Memory B cell (primary cell): Measurements from ENCODE around the gene LDLRAD4.

Experiments
- ATAC-seq: fragments of 150-1000 bp; cut with Tn5 transposase; 2 replicates; pipeline ENCODE4 v1.10.0; 2021; ENCODE audit warnings: low read depth, mild to moderate bottlenecking, moderate library complexity
- DNase-seq, 2 donors: peaks; one replicate each; pipeline ENCODE4 v3.0.0; 2022; ENCODE audit warnings: low spot score in 2 of 2
- H3K27ac Mint-ChIP-seq: one replicate; pipeline ENCODE4 v1.8.0; 2022; ENCODE audit warnings: mild to moderate bottlenecking, moderate library complexity, mixed read lengths
- H3K27me3 Mint-ChIP-seq: one replicate; pipeline ENCODE4 v1.8.0; 2022; ENCODE audit warnings: mixed read lengths
- H3K36me3 Mint-ChIP-seq: one replicate; pipeline ENCODE4 v1.8.0; 2022; ENCODE audit warnings: mild to moderate bottlenecking, mixed read lengths
- H3K4me1 Mint-ChIP-seq: one replicate; pipeline ENCODE4 v1.8.0; 2022; ENCODE audit warnings: mixed read lengths
- H3K4me3 Mint-ChIP-seq: one replicate; pipeline ENCODE4 v1.8.0; 2022; ENCODE audit warnings: mild to moderate bottlenecking, moderate library complexity, mixed read lengths
- H3K9me3 Mint-ChIP-seq: one replicate; pipeline ENCODE4 v1.8.0; 2022; ENCODE audit warnings: mixed read lengths

LDLRAD4 gene

GRCh38 chr18:13291745-13292447 is 73.3 kb downstream of the LDLRAD4 start:
- DNase-seq, result no peak
- ATAC-seq, result no peak
- Mint-ChIP-seq H3K36me3 (no peaks in the 10 kb centered on the region), H3K27me3 (peaks cover 4% of the 10 kb centered on the region), H3K4me1 (peaks cover 2% of the 10 kb centered on the region), H3K27ac (no peak overlapping the region), H3K4me3 (no peak overlapping the region), H3K9me3 (no peaks in the 10 kb centered on the region)

GRCh38 chr18:13292736-13293135 is 74.2 kb downstream of the LDLRAD4 start:
- no peak for DNase-seq
- H3K4me3 Mint-ChIP-seq, result no peak overlapping the region
- H3K9me3 Mint-ChIP-seq, result no peaks in the 10 kb centered on the region
- H3K36me3 Mint-ChIP-seq, result no peaks in the 10 kb centered on the region
- ATAC-seq, result no peak
- no peak overlapping the region for H3K27ac Mint-ChIP-seq
- H3K27me3 Mint-ChIP-seq, result peaks cover 4% of the 10 kb centered on the region
- peaks cover 2% of the 10 kb centered on the region for H3K4me1 Mint-ChIP-seq

- H3K36me3 Mint-ChIP-seq, result no peaks in the 10 kb centered on the region
- H3K9me3 Mint-ChIP-seq, result no peaks in the 10 kb centered on the region
- H3K27ac Mint-ChIP-seq, result no peak overlapping the region
- peaks cover 4% of the 10 kb centered on the region for H3K27me3 Mint-ChIP-seq
- H3K4me1 Mint-ChIP-seq, result peaks cover 2% of the 10 kb centered on the region
- DNase-seq (no peak), ATAC-seq (no peak)
- no peak overlapping the region for H3K4me3 Mint-ChIP-seq
Observed at GRCh38 chr18:13294309-13294708, 75.7 kb downstream of the LDLRAD4 start.

GRCh38 chr18:13295894-13296293 is 77.3 kb downstream of the LDLRAD4 start:
- Mint-ChIP-seq H3K4me1 (no peaks in the 10 kb centered on the region), H3K27ac (no peak overlapping the region), H3K27me3 (peaks cover 5% of the 10 kb centered on the region), H3K9me3 (no peaks in the 10 kb centered on the region), H3K36me3 (no peaks in the 10 kb centered on the region), H3K4me3 (no peak overlapping the region)
- DNase-seq (no peak), ATAC-seq (no peak)

- Mint-ChIP-seq H3K27ac (no peak overlapping the region), H3K27me3 (peaks cover 7% of the 10 kb centered on the region), H3K36me3 (no peaks in the 10 kb centered on the region), H3K9me3 (no peaks in the 10 kb centered on the region), H3K4me3 (no peak overlapping the region), H3K4me1 (no peaks in the 10 kb centered on the region)
- DNase-seq, result no peak
- no peak for ATAC-seq
Observed at GRCh38 chr18:13296867-13297574, 78.5 kb downstream of the LDLRAD4 start.

GRCh38 chr18:13298262-13298661 is 79.7 kb downstream of the LDLRAD4 start:
- Mint-ChIP-seq H3K4me3 (no peak overlapping the region), H3K9me3 (no peaks in the 10 kb centered on the region), H3K36me3 (no peaks in the 10 kb centered on the region), H3K27ac (no peak overlapping the region), H3K4me1 (peaks cover 9% of the 10 kb centered on the region), H3K27me3 (peaks cover 14% of the 10 kb centered on the region)
- DNase-seq (no peak), ATAC-seq (no peak)

GRCh38 chr18:13300029-13300428 is 81.5 kb downstream of the LDLRAD4 start:
- no peaks in the 10 kb centered on the region for H3K36me3 Mint-ChIP-seq
- no peak overlapping the region for H3K27ac Mint-ChIP-seq
- ATAC-seq (no peak), DNase-seq (no peak)
- peaks cover 10% of the 10 kb centered on the region for H3K4me1 Mint-ChIP-seq
- H3K4me3 Mint-ChIP-seq, result no peak overlapping the region
- H3K9me3 Mint-ChIP-seq, result no peaks in the 10 kb centered on the region
- H3K27me3 Mint-ChIP-seq, result peaks cover 16% of the 10 kb centered on the region

- DNase-seq, result no peak
- Mint-ChIP-seq H3K27ac (no peak overlapping the region), H3K4me1 (peaks cover 10% of the 10 kb centered on the region), H3K9me3 (peaks cover 4% of the 10 kb centered on the region), H3K27me3 (peaks cover 20% of the 10 kb centered on the region), H3K4me3 (no peak overlapping the region), H3K36me3 (peaks cover 3% of the 10 kb centered on the region)
- ATAC-seq, result no peak
Observed at GRCh38 chr18:13300796-13301195, 82.2 kb downstream of the LDLRAD4 start.

- H3K27ac Mint-ChIP-seq, result no peak overlapping the region
- ATAC-seq, result no peak
- H3K27me3 Mint-ChIP-seq, result peaks cover 22% of the 10 kb centered on the region
- H3K4me1 Mint-ChIP-seq, result peaks cover 10% of the 10 kb centered on the region
- H3K36me3 Mint-ChIP-seq, result peaks cover 3% of the 10 kb centered on the region
- no peak for DNase-seq
- H3K9me3 Mint-ChIP-seq, result peaks cover 7% of the 10 kb centered on the region
- no peak overlapping the region for H3K4me3 Mint-ChIP-seq
Observed at GRCh38 chr18:13302040-13302439, 83.5 kb downstream of the LDLRAD4 start.

- Mint-ChIP-seq H3K27ac (no peak overlapping the region), H3K4me3 (no peak overlapping the region), H3K36me3 (peaks cover 3% of the 10 kb centered on the region), H3K4me1 (peaks cover 10% of the 10 kb centered on the region), H3K27me3 (peaks cover 23% of the 10 kb centered on the region), H3K9me3 (peaks cover 7% of the 10 kb centered on the region)
- DNase-seq, result no peak
- ATAC-seq, result no peak
Observed at GRCh38 chr18:13302457-13303225, 84.1 kb downstream of the LDLRAD4 start.

GRCh38 chr18:13303756-13304364 is 85.3 kb downstream of the LDLRAD4 start:
- Mint-ChIP-seq H3K36me3 (peaks cover 3% of the 10 kb centered on the region), H3K4me1 (peaks cover 10% of the 10 kb centered on the region), H3K4me3 (no peak overlapping the region), H3K27me3 (peaks cover 23% of the 10 kb centered on the region), H3K9me3 (peaks cover 7% of the 10 kb centered on the region), H3K27ac (no peak overlapping the region)
- no peak for DNase-seq
- ATAC-seq, result no peak

- DNase-seq (no peak), ATAC-seq (no peak)
- H3K27me3 Mint-ChIP-seq, result peaks cover 24% of the 10 kb centered on the region
- H3K4me3 Mint-ChIP-seq, result no peak overlapping the region
- H3K36me3 Mint-ChIP-seq, result peaks cover 3% of the 10 kb centered on the region
- no peak overlapping the region for H3K27ac Mint-ChIP-seq
- H3K9me3 Mint-ChIP-seq, result peaks cover 7% of the 10 kb centered on the region
- H3K4me1 Mint-ChIP-seq, result peaks cover 10% of the 10 kb centered on the region
Observed at GRCh38 chr18:13305301-13305700, 86.7 kb downstream of the LDLRAD4 start.

- H3K27me3 Mint-ChIP-seq, result peaks cover 20% of the 10 kb centered on the region
- peaks cover 7% of the 10 kb centered on the region for H3K9me3 Mint-ChIP-seq
- DNase-seq (no peak), ATAC-seq (no peak)
- no peak overlapping the region for H3K4me3 Mint-ChIP-seq
- peaks cover 10% of the 10 kb centered on the region for H3K4me1 Mint-ChIP-seq
- peaks cover 3% of the 10 kb centered on the region for H3K36me3 Mint-ChIP-seq
- no peak overlapping the region for H3K27ac Mint-ChIP-seq
Observed at GRCh38 chr18:13306583-13306982, 88.0 kb downstream of the LDLRAD4 start.

GRCh38 chr18:13308369-13308768 is 89.8 kb downstream of the LDLRAD4 start:
- Mint-ChIP-seq H3K27ac (no peak overlapping the region), H3K27me3 (peaks cover 17% of the 10 kb centered on the region), H3K4me1 (peaks cover under 1% of the 10 kb centered on the region), H3K4me3 (no peak overlapping the region), H3K36me3 (peaks cover 3% of the 10 kb centered on the region), H3K9me3 (peaks cover 7% of the 10 kb centered on the region)
- ATAC-seq (no peak), DNase-seq (no peak)
